ENCODE data around the gene PAK5.

Gene PAK5

GRCh38 chr20:9576695-9577094, 262.2 kb downstream of the PAK5 start:
- DNase-seq (ENCODE audit: low read depth in 2 of 2): no peak

GRCh38 chr20:9575836-9576235, 263.0 kb downstream of the PAK5 start:
- DNase-seq (ENCODE audit: low read depth in 2 of 2): no peak

- no peak for DNase-seq (ENCODE audit: low read depth in 2 of 2)
Measured at GRCh38 chr20:9574776-9575175, 264.1 kb downstream of the PAK5 start.

DNA sequence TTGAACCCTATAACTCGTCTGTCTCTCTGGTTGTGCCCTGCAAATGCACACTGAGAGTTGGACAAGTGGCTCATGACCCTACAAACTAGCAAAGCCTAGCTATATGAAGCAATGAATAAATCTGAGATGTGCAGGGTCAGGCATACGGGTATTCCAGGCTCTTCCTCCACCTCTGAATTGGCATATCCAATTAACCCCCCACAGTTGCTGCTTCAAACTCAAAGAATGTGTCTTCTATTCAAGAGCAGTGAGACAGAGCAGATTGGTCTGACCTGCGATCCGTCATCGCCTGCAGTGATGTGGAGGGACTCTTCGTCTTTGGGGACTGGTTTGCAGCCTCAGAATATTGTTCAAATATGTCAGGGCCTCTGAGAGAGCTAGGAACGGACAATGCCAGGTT, 264.7 kb downstream of the PAK5 start:
- no peak for DNase-seq (ENCODE audit: low read depth in 2 of 2)

- no peak for DNase-seq (ENCODE audit: low read depth in 2 of 2)
Measured at GRCh38 chr20:9573335-9574151, 265.3 kb downstream of the PAK5 start.

GRCh38 chr20:9572670-9573069, 266.2 kb downstream of the PAK5 start:
- DNase-seq (ENCODE audit: low read depth in 2 of 2): no peak

DNA sequence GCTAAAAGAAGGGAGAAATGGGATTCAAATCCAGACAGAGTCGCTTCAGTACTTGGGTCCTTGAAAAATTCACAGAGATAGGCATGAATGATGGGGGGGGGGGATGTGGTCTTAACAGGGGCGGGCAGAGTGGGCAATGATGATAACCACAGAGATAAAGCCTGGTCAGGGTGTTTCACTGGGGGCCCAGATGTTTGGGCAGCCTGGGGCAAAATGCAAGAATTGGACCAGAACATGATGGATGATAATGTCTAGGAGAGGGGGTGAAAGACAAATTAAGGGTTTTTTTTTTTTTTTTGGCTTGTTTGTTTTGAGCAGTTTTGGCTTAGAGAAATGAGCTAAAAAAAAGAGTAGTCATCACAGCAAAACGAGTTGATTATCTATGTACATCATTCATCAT, 267.1 kb downstream of the PAK5 start:
- no peak for DNase-seq (ENCODE audit: low read depth in 2 of 2)

DNA sequence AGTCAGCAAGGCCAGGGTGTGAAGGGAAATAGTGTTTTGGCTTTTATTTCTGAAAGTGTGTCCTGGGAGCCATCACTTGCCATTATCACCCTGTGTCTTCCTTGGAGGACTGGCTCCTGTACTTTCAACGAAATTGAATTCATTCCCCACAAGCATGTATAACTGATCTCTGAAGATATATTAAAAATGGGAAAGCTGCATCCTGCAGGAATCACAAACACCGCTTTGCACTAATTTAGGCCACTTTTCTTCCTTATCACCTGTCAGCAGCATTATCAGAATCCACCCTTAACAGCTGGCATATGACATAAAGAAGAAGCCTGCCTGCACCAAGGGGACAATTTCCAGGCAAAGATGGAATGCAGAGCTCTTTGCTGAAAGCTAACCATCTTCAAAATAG, 268.3 kb downstream of the PAK5 start:
- DNase-seq (ENCODE audit: low read depth in 2 of 2): no peak

DNA sequence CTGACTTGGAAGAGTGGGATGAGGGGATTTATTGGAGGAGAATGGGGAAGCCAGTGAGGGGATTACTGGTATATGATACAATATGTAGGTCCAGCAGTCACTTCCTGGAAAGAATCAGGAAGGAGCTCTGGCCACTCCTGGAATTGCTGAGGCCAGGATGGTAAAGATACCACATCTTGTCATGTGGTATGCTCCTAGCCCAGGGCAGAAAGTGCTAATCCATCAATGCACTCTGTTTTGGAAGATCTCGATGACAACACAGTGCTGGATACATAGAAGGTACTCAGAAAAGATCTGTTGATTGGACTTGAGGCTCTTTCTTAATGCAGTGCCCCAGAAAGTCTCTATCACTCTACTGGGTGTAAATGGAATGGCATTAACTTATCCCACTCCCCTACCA, 271.9 kb downstream of the PAK5 start:
- DNase-seq (ENCODE audit: low read depth in 2 of 2): no peak

DNA sequence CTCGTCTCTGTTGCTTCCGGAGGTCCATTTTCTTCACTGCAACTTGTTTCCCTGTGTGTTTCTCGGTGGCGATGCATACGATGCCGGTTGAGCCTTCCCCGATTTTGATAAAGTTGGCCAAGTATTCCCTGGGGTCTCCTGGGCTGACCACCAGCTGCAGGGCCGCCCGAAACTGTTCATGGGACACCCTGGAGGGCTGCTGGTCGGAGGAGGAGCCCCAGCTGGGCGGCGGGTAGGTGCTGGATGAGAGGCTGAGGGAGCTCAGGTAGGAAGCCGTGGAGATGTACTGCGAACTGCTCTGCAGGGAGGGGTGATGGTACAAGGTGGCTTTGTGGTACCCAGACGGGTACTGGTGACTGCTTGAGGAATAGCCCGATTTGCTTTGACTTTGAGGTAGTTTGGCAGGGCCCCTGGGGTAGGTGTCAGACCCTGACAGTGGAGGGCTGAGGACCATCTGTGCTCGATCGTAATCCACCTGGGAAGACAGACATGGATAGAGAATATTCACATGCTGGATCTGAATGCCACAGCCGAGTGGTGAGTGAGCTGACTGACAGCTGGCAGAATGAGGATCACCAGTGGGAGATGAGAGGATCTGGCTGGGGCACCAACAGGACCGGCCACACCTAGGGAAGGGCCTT, 272.8 kb downstream of the PAK5 start:
- DNase-seq (ENCODE audit: low read depth in 2 of 2): no peak

GRCh38 chr20:9557411-9557810, 281.5 kb downstream of the PAK5 start:
- DNase-seq (ENCODE audit: low read depth in 2 of 2): no peak

DNA sequence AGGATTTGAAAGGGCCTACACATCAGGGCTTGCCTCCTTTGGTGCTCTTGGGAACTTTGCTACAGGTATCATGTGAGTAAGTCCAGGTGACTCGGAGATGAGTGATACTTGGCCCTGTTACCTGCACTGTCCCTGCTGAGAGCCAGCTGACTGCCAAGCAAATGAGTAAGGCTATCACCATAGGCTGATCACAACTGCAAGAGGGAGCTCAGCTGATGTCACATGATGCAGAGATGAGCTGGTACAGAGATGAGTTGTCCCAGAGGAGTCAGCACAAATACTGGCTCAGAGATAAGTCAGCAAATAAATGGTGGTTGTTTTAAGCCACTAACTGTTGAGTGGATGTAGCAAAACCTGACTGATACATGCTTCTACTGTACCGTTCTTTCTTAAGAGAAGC, 283.1 kb downstream of the PAK5 start:
- no peak for DNase-seq (ENCODE audit: low read depth in 2 of 2)

DNA sequence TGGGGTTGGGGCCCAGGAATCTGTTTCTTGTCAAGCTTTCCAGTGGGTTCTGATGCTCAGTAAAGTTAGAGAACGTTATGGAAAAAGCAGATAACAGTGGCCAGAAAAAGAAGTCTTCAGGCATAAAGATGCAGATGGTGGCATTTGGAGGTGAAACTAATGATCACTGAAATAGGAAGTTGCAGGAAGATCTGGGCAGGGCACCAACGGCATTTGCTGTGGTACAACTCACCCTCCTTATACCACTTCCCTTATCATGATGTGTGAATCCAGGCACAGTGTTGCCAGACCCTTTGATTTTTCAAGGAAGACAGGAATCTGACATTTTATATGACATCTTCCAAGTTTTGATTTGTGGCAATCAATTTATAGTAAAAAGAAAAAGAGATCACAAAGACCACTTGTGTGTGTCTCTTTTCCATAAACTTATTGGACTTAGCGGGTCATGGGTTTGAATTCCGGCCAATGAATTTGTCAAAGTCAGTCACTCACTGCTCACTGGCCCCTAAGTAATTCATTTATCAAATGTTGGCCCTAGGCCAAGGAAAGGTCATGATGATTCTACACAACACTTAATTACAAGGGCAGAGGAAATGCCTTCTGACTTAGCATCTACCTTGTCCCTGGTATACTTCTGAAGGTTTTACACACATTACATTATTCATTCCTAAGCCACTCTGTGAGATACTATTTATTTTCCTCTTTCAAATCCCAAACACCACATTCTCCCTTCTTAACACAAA, 286.9 kb downstream of the PAK5 start:
- DNase-seq (ENCODE audit: low read depth in 2 of 2): no peak

DNA sequence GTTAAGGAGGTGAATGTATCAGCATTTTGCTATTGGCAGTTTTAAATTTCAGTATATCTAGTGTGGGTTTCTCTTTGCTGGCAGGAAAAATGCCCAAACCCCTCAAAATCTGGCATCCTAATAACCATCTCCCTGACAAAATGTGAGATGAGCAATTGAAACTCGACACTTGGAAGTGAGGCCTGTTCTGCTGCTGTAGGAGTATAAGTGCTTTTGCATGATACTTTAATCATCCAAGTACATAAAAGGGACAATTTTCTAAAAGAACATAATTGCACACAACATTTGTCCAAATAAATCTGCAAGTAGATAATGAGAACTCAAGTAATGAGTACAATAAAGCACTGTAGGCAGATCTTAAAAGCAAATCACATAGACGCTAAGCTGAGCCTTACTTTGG, 288.0 kb downstream of the PAK5 start:
- no peak for DNase-seq (ENCODE audit: low read depth in 2 of 2)

- no peak for DNase-seq (ENCODE audit: low read depth in 2 of 2)
Measured at GRCh38 chr20:9550283-9550682, 288.6 kb downstream of the PAK5 start.

DNA sequence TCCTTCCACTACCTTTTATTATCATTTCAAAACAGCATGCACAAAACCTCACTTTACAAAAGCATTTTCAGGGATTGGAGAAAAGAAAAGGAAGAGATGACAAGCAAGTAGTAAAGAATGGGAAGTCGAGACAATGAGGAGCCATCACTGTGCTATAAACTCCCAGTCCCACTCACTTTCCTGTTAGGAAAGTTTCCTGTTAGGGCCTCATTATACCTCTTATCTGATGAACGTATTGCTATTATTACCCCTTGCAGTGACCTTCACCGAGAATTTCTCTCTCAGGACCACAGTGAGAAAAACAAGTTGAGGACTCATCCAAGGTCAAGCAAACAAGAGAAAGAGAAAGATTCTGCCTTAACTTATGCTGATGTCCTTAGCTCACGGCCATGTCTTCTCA, 295.7 kb downstream of the PAK5 start:
- no peak for DNase-seq (ENCODE audit: low read depth in 2 of 2)

GRCh38 chr20:9535449-9535848, 303.4 kb downstream of the PAK5 start:
- no peak for DNase-seq (ENCODE audit: low read depth in 2 of 2)

GRCh38 chr20:9534025-9534424, 304.9 kb downstream of the PAK5 start:
- DNase-seq (ENCODE audit: low read depth in 2 of 2): no peak

- DNase-seq (ENCODE audit: low read depth in 2 of 2): no peak
Measured at GRCh38 chr20:9532069-9532838, 306.6 kb downstream of the PAK5 start.

GRCh38 chr20:9531581-9531980, 307.3 kb downstream of the PAK5 start:
- DNase-seq (ENCODE audit: low read depth in 2 of 2): no peak

- DNase-seq (ENCODE audit: low read depth in 2 of 2): no peak
Measured at GRCh38 chr20:9523636-9524035, 315.2 kb downstream of the PAK5 start.

DNA sequence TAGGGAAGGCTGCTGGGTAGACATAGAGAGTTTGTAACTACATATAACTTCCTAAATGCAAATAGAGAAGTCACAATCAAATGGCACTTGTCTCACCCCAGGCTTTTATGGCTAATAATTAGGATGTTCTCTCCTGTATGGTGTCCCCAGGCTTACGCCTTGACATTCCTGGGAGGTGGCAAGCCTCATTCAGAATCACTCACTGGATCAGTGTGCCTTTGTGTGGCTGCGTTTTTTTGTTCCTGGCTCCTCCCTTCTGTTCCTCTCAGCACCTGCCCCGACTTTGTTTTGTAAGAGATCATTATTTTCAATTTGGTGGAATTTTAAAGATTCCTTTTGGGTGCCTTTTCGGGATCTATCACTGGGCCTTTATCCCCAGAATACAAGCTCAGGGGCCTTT, 318.8 kb downstream of the PAK5 start:
- no peak for DNase-seq (ENCODE audit: low read depth in 2 of 2)

Measured in stimulated activated CD4-positive, alpha-beta T cell treated with anti-CD3 and anti-CD28 coated beads, Interleukin-15, amount 100 ng/mL, for 48 hours (primary cell).